ENCODE results near the gene FAM185A. TPM values are rescaled to one million over a fixed set of nuclear protein-coding genes. Genes with fewer than 3 reads are reported as not detected.
"Not testable (repeated sequence)": the region's sequence is repeated elsewhere in the genome, so short reads cannot be mapped to it uniquely, and the experiment has no call there.

Gene FAM185A
- total RNA-seq: 10.0 TPM
- long read RNA-seq, partial matches to known transcripts: 2 of 8 reads
- long read RNA-seq, other reads (novel, unspliced or antisense): 3 of 8 reads

GRCh38 chr7:102748605-102749444, at the start of gene FAM185A:
Gene FAM185A, plus strand, starts transcription at chr7:102748999. Its CDS starts 209 bp downstream, at chr7:102749208.
- Histone ChIP-seq H3K4me1 (peaks cover 10% of the 10 kb centered on the region), H3K4me3 (peak within 1 kb of the TSS; percentile 73), H3K27ac (peak within 1 kb of the TSS; percentile 76)
- ATAC-seq: peak; percentile 99
- peak; percentile 98 for DNase-seq
- H3K9me3 ChIP-seq; H3K36me3 ChIP-seq; intact Hi-C loops (cut with DNase I); H3K27me3 ChIP-seq (ENCODE audit: low read depth): not testable (repeated sequence)

GRCh38 chr7:102713011-102713690, 35.6 kb upstream of the FAM185A start:
- H3K27me3 ChIP-seq (ENCODE audit: low read depth); H3K4me3 ChIP-seq; H3K36me3 ChIP-seq; H3K27ac ChIP-seq; H3K9me3 ChIP-seq; H3K4me1 ChIP-seq; DNase-seq; intact Hi-C loops (cut with DNase I): not testable (repeated sequence)
- ATAC-seq: peak in 1 of 2 donors; percentile 34

GRCh38 chr7:102713691-102714080, 35.1 kb upstream of the FAM185A start:
- H3K9me3 ChIP-seq; H3K4me3 ChIP-seq; H3K4me1 ChIP-seq; H3K27me3 ChIP-seq (ENCODE audit: low read depth); H3K36me3 ChIP-seq; H3K27ac ChIP-seq; ATAC-seq; DNase-seq; intact Hi-C loops (cut with DNase I): not testable (repeated sequence)

GRCh38 chr7:102714774-102715522, 33.9 kb upstream of the FAM185A start:
- H3K9me3 ChIP-seq; H3K4me1 ChIP-seq; H3K27me3 ChIP-seq (ENCODE audit: low read depth); H3K36me3 ChIP-seq; H3K27ac ChIP-seq; ATAC-seq; H3K4me3 ChIP-seq; DNase-seq; intact Hi-C loops (cut with DNase I): not testable (repeated sequence)

GRCh38 chr7:102715718-102716117, 33.1 kb upstream of the FAM185A start:
- H3K27ac ChIP-seq; intact Hi-C loops (cut with DNase I); H3K27me3 ChIP-seq (ENCODE audit: low read depth); H3K36me3 ChIP-seq; H3K4me1 ChIP-seq; H3K4me3 ChIP-seq; DNase-seq; H3K9me3 ChIP-seq: not testable (repeated sequence)
- ATAC-seq: peak in 1 of 2 donors; percentile 75

GRCh38 chr7:102718491-102718890, 30.3 kb upstream of the FAM185A start:
- H3K9me3 ChIP-seq; intact Hi-C loops (cut with DNase I); H3K27me3 ChIP-seq (ENCODE audit: low read depth); H3K36me3 ChIP-seq; H3K4me3 ChIP-seq; H3K27ac ChIP-seq; DNase-seq; ATAC-seq; H3K4me1 ChIP-seq: not testable (repeated sequence)

GRCh38 chr7:102726170-102726569, 22.6 kb upstream of the FAM185A start:
- H3K4me3 ChIP-seq; H3K9me3 ChIP-seq; H3K4me1 ChIP-seq; H3K27me3 ChIP-seq (ENCODE audit: low read depth); H3K27ac ChIP-seq; intact Hi-C loops (cut with DNase I); ATAC-seq; H3K36me3 ChIP-seq; DNase-seq: not testable (repeated sequence)

GRCh38 chr7:102729670-102730069, 19.1 kb upstream of the FAM185A start:
- H3K36me3 ChIP-seq; intact Hi-C loops (cut with DNase I); H3K4me1 ChIP-seq; ATAC-seq; H3K4me3 ChIP-seq; H3K27me3 ChIP-seq (ENCODE audit: low read depth); DNase-seq; H3K27ac ChIP-seq; H3K9me3 ChIP-seq: not testable (repeated sequence)

- H3K27me3 ChIP-seq (ENCODE audit: low read depth); ATAC-seq; H3K4me3 ChIP-seq; H3K27ac ChIP-seq; H3K36me3 ChIP-seq; intact Hi-C loops (cut with DNase I); H3K4me1 ChIP-seq; DNase-seq; H3K9me3 ChIP-seq: not testable (repeated sequence)
Measured at GRCh38 chr7:102730431-102730830, 18.4 kb upstream of the FAM185A start.

- intact Hi-C loops (cut with DNase I); H3K27me3 ChIP-seq (ENCODE audit: low read depth); H3K36me3 ChIP-seq; H3K4me1 ChIP-seq; H3K27ac ChIP-seq; H3K4me3 ChIP-seq; H3K9me3 ChIP-seq; DNase-seq: not testable (repeated sequence)
- peak in 1 of 2 donors; percentile 32 for ATAC-seq
Measured at GRCh38 chr7:102742002-102742771, 6.6 kb upstream of the FAM185A start.

GRCh38 chr7:102743861-102744260, 4.9 kb upstream of the FAM185A start:
- H3K27ac ChIP-seq; H3K4me1 ChIP-seq; H3K36me3 ChIP-seq; DNase-seq; intact Hi-C loops (cut with DNase I); H3K27me3 ChIP-seq (ENCODE audit: low read depth); ATAC-seq; H3K4me3 ChIP-seq; H3K9me3 ChIP-seq: not testable (repeated sequence)

GRCh38 chr7:102745494-102746288, 3.1 kb upstream of the FAM185A start:
- not testable (repeated sequence) for ATAC-seq, H3K4me3 ChIP-seq, H3K4me1 ChIP-seq

More at GRCh38 chr7:102745494-102746288, 3.1 kb upstream of the FAM185A start:
- intact Hi-C loops (cut with DNase I); DNase-seq; H3K9me3 ChIP-seq; H3K36me3 ChIP-seq; H3K27ac ChIP-seq; H3K27me3 ChIP-seq (ENCODE audit: low read depth): not testable (repeated sequence)

Measured in lower lobe of right lung (tissue), 2 donors.